GM15510 (cell line): ENCODE results near the gene GLCE.

ENCODE experiments used
- POLR2A ChIP-seq: IDR thresholded peaks from 3 replicates; pipeline ENCODE4 v1.6.1; 2011; ENCODE audit warnings: borderline replicate concordance; ENCODE audit not compliant: insufficient read length; ENCODE audit errors: extremely low read depth

The GLCE gene

DNA sequence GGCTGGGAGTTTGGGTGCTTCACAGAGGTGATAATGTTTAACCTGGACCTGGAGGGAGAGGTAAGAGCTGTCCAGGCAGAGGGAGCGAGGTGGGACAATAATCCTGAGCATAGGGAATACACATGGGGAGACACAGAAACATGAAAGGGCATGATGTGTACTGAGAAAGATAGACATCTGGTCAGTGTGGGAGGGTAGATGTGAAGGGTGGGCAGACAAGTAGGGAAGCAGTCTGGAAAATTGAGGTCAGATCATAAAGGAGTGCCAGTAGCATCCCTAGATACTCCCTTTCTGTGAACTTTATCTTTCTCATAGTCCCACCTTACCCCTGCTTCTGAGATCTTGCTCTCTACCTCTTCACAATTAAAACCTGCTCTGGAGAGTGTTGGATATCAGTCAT is 12.0 kb upstream of the GLCE start:
- no peak for TF ChIP-seq POLR2A

DNA sequence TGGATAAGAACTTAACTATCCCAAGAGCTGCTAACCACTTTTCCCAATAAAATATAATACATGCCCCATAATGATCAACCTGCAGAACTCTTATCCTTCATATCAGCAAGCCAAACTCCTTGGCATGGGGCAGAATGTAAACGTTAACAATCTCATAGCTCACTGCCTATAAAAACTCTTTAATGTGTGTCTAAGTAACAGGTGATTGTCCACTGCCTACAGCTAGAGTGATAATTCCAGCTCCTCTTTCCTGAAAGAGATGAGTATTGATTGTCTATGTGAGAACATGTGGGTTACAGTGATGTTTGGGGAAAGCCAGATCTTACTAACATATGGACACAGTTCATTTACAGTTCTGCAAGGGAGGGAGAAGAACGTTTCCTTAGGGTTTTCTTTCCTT is 11.3 kb upstream of the GLCE start:
- no peak for TF ChIP-seq POLR2A

DNA sequence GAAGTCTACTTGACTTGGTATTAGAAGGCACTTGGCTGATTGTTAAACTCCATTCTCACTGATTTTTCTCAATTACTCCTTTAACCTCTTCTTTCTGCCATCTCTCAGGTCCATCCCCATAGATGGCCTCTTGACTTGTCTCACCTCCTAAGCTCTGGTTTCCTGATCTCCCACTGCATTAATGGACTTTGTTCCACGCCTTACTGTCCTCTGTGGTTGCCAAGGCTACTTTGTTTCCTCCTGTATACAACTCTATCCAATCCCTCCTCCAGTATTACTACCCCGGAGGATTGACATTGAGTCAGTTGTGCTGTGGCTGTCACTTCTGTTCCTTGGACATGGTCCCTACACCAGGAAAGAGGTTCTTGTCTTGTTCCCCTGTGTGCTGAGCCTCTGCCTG is 10.6 kb upstream of the GLCE start:
- TF ChIP-seq POLR2A: no peak

DNA sequence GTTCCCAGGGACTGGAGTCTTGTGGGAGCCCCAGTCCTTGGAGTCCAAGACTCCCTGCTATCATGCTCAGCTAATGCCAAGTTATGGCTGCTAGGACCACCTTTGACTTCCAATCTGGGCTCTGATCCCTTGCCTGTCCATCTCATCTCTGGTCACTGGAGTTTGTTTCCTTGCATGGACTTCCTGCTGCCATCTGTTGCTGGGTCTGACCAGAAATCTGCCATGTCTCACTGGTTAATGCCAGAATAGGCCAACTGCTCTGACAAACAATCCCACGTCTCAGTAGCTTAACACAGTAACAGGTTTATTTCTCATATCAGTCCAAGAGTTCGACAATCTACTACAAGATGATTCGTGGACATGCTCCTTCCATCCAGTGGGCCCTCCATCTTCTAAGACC is 10.1 kb upstream of the GLCE start:
- TF ChIP-seq POLR2A: no peak

DNA sequence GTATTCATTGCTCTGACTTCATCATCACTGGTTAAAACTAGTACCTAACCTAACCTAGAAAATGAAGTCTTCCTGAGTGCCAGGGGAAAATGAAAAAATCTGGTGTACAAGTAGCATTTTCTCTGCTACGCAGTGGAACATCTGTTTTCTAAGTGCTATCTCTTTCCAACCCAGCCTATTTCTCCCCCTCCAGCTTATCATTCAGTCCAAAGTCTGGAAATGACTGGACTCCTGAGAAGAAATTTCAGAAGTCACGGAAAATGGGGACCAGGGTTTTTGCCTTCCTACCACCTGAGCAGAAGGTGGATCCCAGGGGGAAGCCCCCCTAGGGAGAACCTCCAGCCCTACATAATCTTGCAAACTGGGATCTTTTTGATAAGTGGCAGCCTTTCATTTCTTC is 9.6 kb upstream of the GLCE start:
- no peak for TF ChIP-seq POLR2A

DNA sequence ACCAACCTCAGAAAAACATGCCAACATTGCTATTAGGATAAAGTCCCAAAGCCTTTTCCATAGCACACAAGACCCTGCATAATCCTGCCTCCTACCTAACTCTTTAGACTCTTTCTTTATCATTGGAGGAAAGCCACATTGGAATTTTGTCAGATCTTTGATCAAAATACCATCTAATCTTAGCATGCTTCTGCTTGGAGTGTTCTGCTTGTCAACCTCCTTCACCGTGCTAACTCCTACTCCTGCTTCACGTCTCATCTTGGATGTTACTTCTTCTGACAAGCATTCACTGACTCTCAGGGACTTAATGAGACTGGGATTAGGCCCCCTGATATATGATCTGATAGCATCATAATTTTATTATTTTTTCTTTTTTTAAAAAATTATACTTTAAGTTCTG is 7.4 kb upstream of the GLCE start:
- TF ChIP-seq POLR2A: no peak

DNA sequence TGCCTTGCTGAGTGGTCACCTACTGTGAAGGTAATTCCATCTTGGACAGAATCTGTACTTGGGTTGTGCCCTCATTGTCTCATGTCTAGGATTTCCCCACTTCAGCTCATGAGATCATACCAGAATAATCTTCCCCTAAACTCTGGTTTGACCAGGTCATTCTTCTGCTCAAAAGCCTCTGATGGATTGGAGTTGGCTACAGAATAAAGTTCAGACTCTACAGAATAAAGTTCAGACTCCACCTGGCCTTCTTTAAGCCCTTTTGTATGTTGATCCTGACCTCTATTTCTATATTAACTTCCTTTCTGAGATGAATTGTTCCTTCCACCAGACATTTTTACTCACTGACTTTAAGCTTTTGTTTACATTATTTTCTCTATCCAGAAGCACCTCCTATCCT is 6.4 kb upstream of the GLCE start:
- no peak for TF ChIP-seq POLR2A

DNA sequence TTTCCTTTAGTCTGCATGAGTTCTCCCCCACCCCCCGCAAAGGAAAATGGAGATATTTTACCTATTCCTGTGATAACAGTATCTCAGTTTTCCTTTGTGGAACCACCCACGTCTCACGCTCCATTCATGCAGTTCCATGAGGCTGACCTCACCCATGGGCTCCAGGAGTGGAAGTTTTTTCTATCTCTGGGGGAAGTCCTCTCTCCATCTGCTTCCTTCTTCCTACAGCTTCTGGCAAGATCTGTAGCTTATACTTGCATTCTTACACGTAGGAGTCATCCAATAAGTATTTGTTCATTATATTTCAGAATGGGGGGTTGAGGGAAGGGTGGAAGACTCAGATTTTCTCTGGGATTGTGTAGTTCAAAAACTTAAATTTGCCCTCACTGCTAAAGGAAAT is 5.8 kb upstream of the GLCE start:
- no peak for TF ChIP-seq POLR2A

DNA sequence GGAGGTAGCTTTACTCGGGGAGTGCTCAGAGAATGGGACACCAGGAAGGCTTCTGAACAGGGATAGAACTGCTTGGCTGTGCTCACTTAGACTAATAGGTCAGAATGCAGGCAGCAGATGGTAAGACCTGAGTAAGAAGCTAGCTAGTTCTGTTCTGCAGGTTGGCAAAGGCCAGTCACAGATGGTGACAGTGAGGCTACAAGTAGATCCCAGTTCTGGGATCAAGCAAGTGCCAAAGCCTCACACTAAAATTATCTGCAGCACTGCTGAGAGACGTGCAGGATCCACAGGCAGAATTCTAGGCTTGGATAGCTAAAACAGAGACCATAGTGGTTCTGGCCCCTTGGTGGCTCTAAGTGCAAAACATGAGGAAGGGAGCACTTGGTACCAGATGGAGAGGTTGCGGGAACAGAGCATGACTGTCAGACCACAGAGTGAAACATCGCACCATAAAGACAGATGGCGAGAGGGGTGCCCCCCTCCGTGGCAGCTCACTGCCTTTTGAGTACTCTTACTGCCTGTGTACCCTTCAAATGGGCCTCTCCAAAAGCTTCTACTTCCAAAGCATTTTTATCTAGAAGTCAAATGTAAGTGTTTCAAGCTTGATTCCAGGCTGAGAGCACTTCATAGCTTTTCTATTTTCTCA is 3.6 kb upstream of the GLCE start:
- no peak for TF ChIP-seq POLR2A

DNA sequence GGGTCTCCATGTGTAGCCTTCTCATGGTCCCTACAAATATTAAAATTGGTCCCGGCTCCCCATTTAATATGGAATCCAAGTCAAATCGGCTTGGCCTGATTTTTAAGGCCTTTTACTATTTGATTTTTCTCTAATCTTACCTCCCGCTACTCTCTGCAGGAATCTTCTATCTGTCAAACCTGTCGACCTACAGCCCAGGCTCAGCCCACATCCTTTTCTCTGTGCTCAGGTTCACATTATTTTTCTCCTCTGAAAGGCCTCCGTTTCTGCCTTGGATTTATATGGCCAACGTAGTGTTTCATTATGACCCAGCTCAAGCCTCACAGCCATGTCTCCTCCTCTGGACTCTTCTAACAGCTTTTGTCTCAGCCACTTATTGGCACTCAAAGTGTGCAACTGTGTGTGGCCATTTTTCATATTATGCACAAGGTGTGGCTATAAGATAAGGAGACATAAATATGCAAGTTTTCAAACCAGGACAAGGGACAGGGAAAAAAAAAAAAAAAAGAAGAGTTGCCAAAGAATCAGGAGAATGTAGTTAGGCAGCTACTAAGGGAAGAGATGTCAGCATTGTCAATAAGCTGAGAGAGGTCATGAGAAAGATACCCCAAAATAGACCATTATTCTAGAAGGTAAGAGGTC is 2.1 kb upstream of the GLCE start:
- no peak for TF ChIP-seq POLR2A

DNA sequence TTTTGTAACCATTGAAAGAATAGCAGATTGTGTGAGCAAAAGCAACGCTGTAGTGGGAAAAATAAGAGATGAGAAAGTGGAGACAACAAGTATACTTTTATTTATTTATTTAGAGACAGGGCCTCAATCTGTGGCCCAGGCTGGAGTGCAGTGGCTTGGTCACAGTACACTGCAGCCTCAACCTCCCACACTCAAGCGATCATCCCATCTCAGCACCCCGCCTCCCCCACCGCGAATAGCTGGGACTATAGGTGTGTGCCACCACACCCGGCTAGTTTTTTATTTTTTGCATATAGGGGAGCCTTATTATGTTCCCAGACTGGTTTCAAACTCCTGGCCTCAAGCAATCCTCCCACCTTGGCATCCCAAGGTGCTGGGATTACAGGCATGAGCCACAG is 1.6 kb upstream of the GLCE start:
- no peak for TF ChIP-seq POLR2A

DNA sequence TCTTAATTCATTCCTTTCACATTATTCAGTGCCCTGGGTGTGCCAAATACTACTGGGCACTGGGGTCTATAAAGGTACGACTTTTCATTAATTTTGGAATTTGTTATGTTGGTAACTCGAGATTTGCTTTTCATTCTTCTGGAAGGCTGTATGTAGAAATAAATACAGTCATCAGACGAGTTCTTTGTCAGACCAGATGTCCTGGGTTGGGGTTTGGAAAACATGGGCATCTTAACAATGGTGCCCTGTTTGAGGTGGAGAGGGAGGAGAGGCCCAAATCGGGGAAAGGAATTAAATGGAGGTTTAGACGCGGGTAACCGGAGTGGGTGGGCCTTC is 662 bp upstream of the GLCE start:
- TF ChIP-seq POLR2A: no peak

DNA sequence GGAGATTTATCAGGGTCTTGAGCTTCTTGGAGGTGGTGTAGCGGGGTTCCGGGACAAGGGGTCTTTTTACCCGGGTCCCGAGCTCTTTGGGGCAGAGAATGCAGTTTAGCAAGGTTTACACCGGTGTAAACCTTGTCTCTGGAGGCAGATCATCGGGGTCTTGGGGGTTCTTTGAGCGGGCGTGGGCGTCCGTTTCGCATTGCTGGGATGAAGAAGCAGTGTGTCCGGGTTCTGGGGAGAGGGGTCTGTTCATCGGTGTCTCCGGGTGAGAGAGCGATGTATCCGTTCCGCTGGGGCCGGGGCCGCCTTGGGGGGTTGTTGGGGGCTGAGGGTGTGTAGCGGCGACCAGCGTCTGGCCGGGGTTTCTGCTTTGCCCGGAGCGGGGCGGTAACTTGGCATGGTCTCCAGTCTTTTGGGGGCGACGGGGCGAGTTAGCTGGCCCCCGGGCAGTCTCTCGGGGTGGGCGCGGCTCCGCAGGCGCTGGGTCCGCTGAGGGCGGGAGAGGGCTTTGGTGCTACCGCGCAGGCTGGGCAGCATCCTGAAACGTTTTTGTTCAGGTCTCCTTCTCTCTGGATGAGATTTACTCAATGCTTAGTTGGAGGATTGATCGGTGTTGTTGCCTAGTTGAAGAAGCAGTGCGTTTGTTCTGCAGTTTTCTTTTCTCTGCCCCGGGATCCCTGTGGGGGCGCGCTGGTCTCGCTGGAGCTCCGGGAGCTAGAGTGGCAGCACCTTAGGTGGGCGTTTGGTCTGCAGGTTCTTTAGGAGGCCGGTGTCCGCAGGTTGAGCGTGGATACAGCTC is 843 bp downstream of the GLCE start:
- no peak for TF ChIP-seq POLR2A

DNA sequence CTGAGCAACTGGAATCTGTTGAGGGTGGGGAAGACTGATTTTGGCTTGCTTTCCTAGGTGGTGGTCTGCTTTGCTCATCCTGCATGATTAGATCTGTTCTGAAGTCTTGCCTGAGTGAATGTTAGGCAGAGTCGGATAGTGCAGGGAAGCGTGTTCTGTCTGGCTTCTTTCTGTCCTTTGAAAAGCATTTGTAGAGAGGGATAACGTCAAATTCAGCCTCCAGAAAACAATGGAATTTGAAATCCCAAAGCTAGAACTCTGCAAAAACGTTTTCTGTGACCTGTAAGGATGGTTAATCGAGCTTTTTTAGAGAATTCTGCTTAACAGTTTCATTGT is 1.4 kb downstream of the GLCE start:
- no peak for TF ChIP-seq POLR2A

DNA sequence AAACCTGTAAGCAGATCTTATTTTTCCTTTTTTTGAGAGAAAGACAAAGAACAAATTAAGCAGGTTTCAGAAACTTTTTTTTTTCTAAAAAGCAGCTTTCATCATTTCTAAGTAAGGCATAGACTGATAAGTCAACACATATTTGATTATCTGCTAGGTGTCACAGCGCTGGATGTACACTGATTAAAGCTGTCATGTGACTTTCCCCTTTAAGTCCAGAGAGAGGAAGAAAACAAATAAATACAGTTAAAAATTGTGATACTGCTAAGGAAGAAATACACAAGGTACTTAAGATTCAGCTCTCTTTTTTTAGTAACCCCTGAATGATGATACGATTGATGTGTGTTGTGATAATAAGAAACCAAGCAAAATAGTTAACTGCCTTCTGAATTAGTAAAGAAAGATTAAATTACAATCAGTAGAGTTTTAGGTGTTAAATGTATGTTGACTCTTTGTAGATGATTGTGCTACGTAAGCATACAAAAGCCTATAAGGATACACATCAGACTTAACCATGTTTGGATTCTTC is 2.8 kb downstream of the GLCE start:
- no peak for TF ChIP-seq POLR2A
